Measurements from ENCODE around the gene AQP2. TPM values are rescaled to one million over a fixed set of nuclear protein-coding genes. Genes with fewer than 3 reads are reported as not detected.

Gene AQP2
- total and polyA plus RNA-seq, 2 experiments from 2014 or later: 0.07 TPM; not detected in 1

DNA sequence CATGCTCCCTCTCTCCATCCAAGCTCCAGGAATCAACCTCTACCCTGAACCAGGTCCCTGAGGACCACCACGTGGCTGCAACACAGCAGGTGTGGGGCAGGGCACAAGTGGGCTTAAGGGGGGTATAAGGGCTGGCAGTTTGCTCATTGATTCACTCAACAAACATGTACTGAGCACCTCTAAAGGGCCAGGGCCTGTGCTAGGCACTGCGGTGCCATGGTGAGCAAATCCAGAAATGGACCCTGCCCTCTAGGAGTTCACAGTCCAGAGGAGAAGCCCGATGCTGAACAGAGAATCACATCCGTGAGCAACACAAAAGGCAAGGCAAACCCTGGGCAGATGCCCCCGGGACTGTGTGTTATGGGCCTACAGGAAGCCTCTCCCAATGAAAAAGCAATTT lies 6.5 kb upstream of the AQP2 start (continued):
- TF ChIP-seq, protein P1, sequence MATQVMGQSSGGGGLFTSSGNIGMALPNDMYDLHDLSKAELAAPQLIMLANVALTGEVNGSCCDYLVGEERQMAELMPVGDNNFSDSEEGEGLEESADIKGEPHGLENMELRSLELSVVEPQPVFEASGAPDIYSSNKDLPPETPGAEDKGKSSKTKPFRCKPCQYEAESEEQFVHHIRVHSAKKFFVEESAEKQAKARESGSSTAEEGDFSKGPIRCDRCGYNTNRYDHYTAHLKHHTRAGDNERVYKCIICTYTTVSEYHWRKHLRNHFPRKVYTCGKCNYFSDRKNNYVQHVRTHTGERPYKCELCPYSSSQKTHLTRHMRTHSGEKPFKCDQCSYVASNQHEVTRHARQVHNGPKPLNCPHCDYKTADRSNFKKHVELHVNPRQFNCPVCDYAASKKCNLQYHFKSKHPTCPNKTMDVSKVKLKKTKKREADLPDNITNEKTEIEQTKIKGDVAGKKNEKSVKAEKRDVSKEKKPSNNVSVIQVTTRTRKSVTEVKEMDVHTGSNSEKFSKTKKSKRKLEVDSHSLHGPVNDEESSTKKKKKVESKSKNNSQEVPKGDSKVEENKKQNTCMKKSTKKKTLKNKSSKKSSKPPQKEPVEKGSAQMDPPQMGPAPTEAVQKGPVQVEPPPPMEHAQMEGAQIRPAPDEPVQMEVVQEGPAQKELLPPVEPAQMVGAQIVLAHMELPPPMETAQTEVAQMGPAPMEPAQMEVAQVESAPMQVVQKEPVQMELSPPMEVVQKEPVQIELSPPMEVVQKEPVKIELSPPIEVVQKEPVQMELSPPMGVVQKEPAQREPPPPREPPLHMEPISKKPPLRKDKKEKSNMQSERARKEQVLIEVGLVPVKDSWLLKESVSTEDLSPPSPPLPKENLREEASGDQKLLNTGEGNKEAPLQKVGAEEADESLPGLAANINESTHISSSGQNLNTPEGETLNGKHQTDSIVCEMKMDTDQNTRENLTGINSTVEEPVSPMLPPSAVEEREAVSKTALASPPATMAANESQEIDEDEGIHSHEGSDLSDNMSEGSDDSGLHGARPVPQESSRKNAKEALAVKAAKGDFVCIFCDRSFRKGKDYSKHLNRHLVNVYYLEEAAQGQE (IDR thresholded peaks at IDR 0.05; ENCODE audit: unreplicated experiment): no peak
- TF ChIP-seq, protein P2, sequence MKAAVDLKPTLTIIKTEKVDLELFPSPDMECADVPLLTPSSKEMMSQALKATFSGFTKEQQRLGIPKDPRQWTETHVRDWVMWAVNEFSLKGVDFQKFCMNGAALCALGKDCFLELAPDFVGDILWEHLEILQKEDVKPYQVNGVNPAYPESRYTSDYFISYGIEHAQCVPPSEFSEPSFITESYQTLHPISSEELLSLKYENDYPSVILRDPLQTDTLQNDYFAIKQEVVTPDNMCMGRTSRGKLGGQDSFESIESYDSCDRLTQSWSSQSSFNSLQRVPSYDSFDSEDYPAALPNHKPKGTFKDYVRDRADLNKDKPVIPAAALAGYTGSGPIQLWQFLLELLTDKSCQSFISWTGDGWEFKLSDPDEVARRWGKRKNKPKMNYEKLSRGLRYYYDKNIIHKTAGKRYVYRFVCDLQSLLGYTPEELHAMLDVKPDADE (IDR thresholded peaks at IDR 0.05): no peak

DNA sequence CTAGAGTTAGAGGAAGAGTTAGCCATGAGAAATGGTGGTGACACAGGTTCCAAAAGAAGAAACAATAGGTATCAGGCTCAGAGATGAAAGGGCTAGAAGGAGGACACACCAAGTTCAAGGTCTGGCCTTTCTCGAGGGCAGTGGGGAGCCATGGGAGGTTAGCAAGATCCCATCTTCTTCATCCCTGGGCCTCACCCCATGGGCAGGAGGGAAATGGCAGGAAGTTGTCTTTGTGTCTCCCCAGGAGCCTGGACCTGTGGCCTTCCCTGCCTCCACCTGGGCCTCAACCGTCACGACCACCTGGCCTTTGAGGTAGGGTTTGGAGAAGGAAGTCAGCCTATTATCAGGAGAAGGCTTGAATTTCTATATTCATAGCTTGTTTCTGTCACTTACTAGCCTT lies 5.8 kb upstream of the AQP2 start:
- H3K36me3 Mint-ChIP-seq (ENCODE audit: low read depth): no peaks in the 10 kb centered on the region
- Histone ChIP-seq H2AFZ (no peak overlapping the region), H3K36me3 (ENCODE audit: insufficient read depth) (no peaks in the 10 kb centered on the region), H3F3A (replicated peaks; ENCODE audit: low read depth) (no peaks in the 10 kb centered on the region), H4K20me1 (replicated peaks; ENCODE audit: insufficient read depth) (no peaks in the 10 kb centered on the region), H3K79me2 (replicated peaks; ENCODE audit: insufficient read depth) (no peaks in the 10 kb centered on the region), H3K27ac (ENCODE audit: low read depth) (no peak overlapping the region), H3K4me1 (ENCODE audit: insufficient read depth) (peaks cover 26% of the 10 kb centered on the region), H3K4me3 (no peak overlapping the region), H3K4me2 (no peak overlapping the region), H3K27me3 (ENCODE audit: insufficient read depth) (no peaks in the 10 kb centered on the region), H3K9me2 (ENCODE audit: insufficient read depth) (no peaks in the 10 kb centered on the region)
- ATAC-seq (no peak), DNase-seq (ENCODE audit: low spot score) (no peak)
- no peaks in the 10 kb centered on the region for H3K9me3 Mint-ChIP-seq
- no peak overlapping the region for H3K4me3 Mint-ChIP-seq
- H3K4me1 Mint-ChIP-seq: peaks cover 41% of the 10 kb centered on the region
- no peak overlapping the region for H3K27ac Mint-ChIP-seq
- peaks cover 14% of the 10 kb centered on the region for H3K27me3 Mint-ChIP-seq (ENCODE audit: insufficient read depth, low read depth, poor library complexity)
- TF ChIP-seq ZNF462 (CRISPR knock-in tag; IDR thresholded peaks at IDR 0.05) (no peak), CTCF (conservative IDR thresholded peaks at IDR 0.05; ENCODE audit: low read depth in 2 of 2) (no peak), ZNF331 (CRISPR knock-in tag; IDR thresholded peaks at IDR 0.05; ENCODE audit: low read depth) (no peak), ZNF114 (CRISPR knock-in tag; IDR thresholded peaks at IDR 0.05) (no peak), STAT1 (IDR thresholded peaks at IDR 0.05; ENCODE audit: unreplicated experiment) (no peak), JUNB (IDR thresholded peaks at IDR 0.05; ENCODE audit: unreplicated experiment) (no peak), NANOG (IDR thresholded peaks at IDR 0.05; ENCODE audit: borderline replicate concordance) (no peak)
- TF ChIP-seq, protein P1 (IDR thresholded peaks at IDR 0.05; ENCODE audit: unreplicated experiment): no peak

Data from GM23338 (cell line).